GM23338 (cell line): Measurements from ENCODE around the gene GRSF1. TPM values are rescaled to one million over a fixed set of nuclear protein-coding genes. Genes with fewer than 3 reads are reported as not detected.

Source experiments
- ATAC-seq: fragments of 200-7000 bp; cut with Tn5 transposase; 3 replicates; pipeline ENCODE4 v1.9.1; 2020
- DNase-seq: peaks from one replicate; pipeline ENCODE4 v3.0.0-alpha.2; 2015; ENCODE audit warnings: low spot score
- H2AFZ ChIP-seq: fragments of 200-600 bp; sonication (generic); 2 replicates; pipeline ENCODE4 v1.8.0; 2016; ENCODE audit warnings: antibody characterized with exemption, mild to moderate bottlenecking, moderate library complexity
- H3F3A ChIP-seq: fragments of 200-600 bp; sonication (generic); replicated peaks from 2 replicates; pipeline ENCODE4 v1.8.0; 2017; ENCODE audit warnings: antibody characterized with exemption, mixed run types, low read depth
- H3K27ac ChIP-seq: fragments of 200-600 bp; sonication (generic); 2 replicates; pipeline ENCODE4 v1.6.1; 2016; ENCODE audit warnings: low read depth
- H3K27me3 ChIP-seq: fragments of 200-600 bp; sonication (generic); 2 replicates; pipeline ENCODE4 v1.8.0; 2016; ENCODE audit warnings: mild to moderate bottlenecking, mixed run types, moderate library complexity; ENCODE audit not compliant: insufficient read depth
- H3K36me3 ChIP-seq: fragments of 200-600 bp; sonication (generic); 2 replicates; pipeline ENCODE4 v1.8.0; 2016; ENCODE audit warnings: mild to moderate bottlenecking; ENCODE audit not compliant: insufficient read depth
- H3K4me1 ChIP-seq: fragments of 200-600 bp; sonication (generic); 2 replicates; pipeline ENCODE4 v1.8.0; 2016; ENCODE audit warnings: mild to moderate bottlenecking, moderate library complexity; ENCODE audit not compliant: insufficient read depth
- H3K4me2 ChIP-seq: fragments of 200-600 bp; sonication (generic); 2 replicates; pipeline ENCODE4 v1.7.1; 2017; ENCODE audit warnings: mixed run types
- H3K4me3 ChIP-seq: fragments of 200-600 bp; sonication (generic); 2 replicates; pipeline ENCODE4 v1.6.1; 2016; ENCODE audit warnings: mixed run types
- H3K79me2 ChIP-seq: fragments of 200-600 bp; sonication (generic); replicated peaks from 2 replicates; pipeline ENCODE4 v1.8.0; 2017; ENCODE audit warnings: mild to moderate bottlenecking; ENCODE audit not compliant: insufficient read depth
- H3K9me2 ChIP-seq: fragments of 200-600 bp; sonication (generic); 2 replicates; pipeline ENCODE4 v1.8.0; 2017; ENCODE audit not compliant: insufficient read depth
- H4K20me1 ChIP-seq: fragments of 200-600 bp; sonication (generic); replicated peaks from 2 replicates; pipeline ENCODE4 v1.8.0; 2017; ENCODE audit warnings: mild to moderate bottlenecking; ENCODE audit not compliant: insufficient read depth
- H3K27ac Mint-ChIP-seq: 2 replicates; pipeline ENCODE4 v1.8.0; 2020; ENCODE audit warnings: inconsistent platforms, mild to moderate bottlenecking, moderate library complexity, mixed read lengths
- H3K27me3 Mint-ChIP-seq: 3 replicates; pipeline ENCODE4 v1.8.0; 2022; ENCODE audit warnings: low read depth, mild to moderate bottlenecking, moderate library complexity, mixed read lengths, inconsistent platforms; ENCODE audit not compliant: insufficient read depth, poor library complexity
- H3K36me3 Mint-ChIP-seq: 3 replicates; pipeline ENCODE4 v1.8.0; 2021; ENCODE audit warnings: low read depth, mild to moderate bottlenecking, inconsistent platforms, moderate library complexity, mixed read lengths
- H3K4me1 Mint-ChIP-seq: 3 replicates; pipeline ENCODE4 v1.8.0; 2020; ENCODE audit warnings: mild to moderate bottlenecking, inconsistent platforms, mixed read lengths
- H3K4me3 Mint-ChIP-seq: 3 replicates; pipeline ENCODE4 v1.8.0; 2021; ENCODE audit warnings: moderate library complexity, mild to moderate bottlenecking, inconsistent platforms, mixed read lengths
- H3K9me3 Mint-ChIP-seq: 3 replicates; pipeline ENCODE4 v1.8.0; 2020; ENCODE audit warnings: moderate library complexity, mild to moderate bottlenecking, inconsistent platforms, mixed read lengths
- CREB1 ChIP-seq: fragments of 250-450 bp; sonication (Bioruptor Pico); IDR thresholded peaks from 2 replicates; pipeline ENCODE4 v1.5.0; 2020; ENCODE audit warnings: low read depth, mild to moderate bottlenecking, moderate library complexity
- EZH2phosphoT487 ChIP-seq: fragments of 200-600 bp; sonication (generic); IDR thresholded peaks from one replicate; pipeline ENCODE4 v1.8.1; 2018; ENCODE audit warnings: antibody characterized with exemption; ENCODE audit not compliant: unreplicated experiment
- NANOG ChIP-seq: IDR thresholded peaks from 2 replicates; pipeline ENCODE4 v1.6.1; 2016; ENCODE audit warnings: antibody characterized with exemption, borderline replicate concordance
- POLR2AphosphoS5 ChIP-seq: IDR thresholded peaks from 2 replicates; pipeline ENCODE4 v1.6.1; 2016; ENCODE audit warnings: antibody characterized with exemption, low read depth
- STAT1 ChIP-seq: IDR thresholded peaks from one replicate; pipeline ENCODE4 v1.6.1; 2016; ENCODE audit warnings: antibody characterized with exemption; ENCODE audit not compliant: unreplicated experiment
- ZNF331 ChIP-seq: fragments of 250-450 bp; sonication (Bioruptor Pico); IDR thresholded peaks from 2 replicates; pipeline ENCODE4 v1.5.0; 2020; ENCODE audit warnings: low read depth, mild to moderate bottlenecking, moderate library complexity
- polyA plus RNA-seq: library from polyadenylated mRNA; unstranded; fragments of >200 nt; fragmentation: Nextera tagmentation; extraction: Ambion mirVana; gene quantifications from 2 replicates; pipeline ENCODE4 v1.2.1, GENCODE V29; 2016
- total RNA-seq: library from RNA; depleted of rRNA; stranded (reverse); fragments of >200 nt; shearing (Covaris generic); gene quantifications from 2 replicates; pipeline ENCODE4 v1.2.3, GENCODE V29; 2014
- TF ChIP-seq, protein P1 (sequence below): fragments of 250-450 bp; sonication (Bioruptor Pico); IDR thresholded peaks from 2 replicates; pipeline ENCODE4 v1.5.0; 2020; ENCODE audit warnings: mild to moderate bottlenecking, moderate library complexity
- TF ChIP-seq, protein P2 (sequence below): IDR thresholded peaks from 2 replicates; pipeline ENCODE4 v1.6.1; 2016; ENCODE audit warnings: antibody characterized with exemption

GRSF1 gene
- total and polyA plus RNA-seq, 2 experiments from 2014 or later, result 77.3 to 108 TPM

DNA sequence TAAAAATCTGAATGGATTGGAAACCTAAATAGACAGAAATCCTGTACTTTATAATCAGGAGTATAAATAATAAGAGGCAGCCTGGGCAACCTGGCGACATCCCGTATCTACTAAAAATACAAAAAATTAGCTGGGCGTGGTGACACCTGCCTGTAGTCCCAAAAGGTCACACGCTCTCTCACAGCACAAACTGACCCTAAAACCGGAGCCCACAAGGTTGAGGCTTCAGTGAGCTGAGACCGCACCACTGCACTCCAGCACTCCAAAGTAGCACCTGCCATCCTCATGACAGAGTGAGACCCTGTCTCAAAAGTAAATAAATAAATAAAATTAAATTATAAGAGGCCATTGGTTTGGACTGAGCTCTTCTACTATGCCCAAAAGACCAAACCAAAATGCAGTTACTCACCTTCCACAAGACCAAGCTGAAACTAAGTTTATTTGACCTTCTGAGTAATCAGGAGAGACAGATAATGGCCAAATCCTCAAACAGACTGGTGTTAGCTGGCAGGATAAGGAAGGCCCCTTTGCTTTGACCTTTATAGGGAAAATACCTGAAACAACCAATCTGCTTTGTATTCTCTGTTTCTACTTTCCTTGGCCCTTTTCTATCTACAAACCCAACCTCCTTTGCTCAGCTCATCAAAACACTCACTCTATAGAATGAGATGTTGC lies 3.2 kb upstream of the GRSF1 start (continued):
- TF ChIP-seq, protein P1, sequence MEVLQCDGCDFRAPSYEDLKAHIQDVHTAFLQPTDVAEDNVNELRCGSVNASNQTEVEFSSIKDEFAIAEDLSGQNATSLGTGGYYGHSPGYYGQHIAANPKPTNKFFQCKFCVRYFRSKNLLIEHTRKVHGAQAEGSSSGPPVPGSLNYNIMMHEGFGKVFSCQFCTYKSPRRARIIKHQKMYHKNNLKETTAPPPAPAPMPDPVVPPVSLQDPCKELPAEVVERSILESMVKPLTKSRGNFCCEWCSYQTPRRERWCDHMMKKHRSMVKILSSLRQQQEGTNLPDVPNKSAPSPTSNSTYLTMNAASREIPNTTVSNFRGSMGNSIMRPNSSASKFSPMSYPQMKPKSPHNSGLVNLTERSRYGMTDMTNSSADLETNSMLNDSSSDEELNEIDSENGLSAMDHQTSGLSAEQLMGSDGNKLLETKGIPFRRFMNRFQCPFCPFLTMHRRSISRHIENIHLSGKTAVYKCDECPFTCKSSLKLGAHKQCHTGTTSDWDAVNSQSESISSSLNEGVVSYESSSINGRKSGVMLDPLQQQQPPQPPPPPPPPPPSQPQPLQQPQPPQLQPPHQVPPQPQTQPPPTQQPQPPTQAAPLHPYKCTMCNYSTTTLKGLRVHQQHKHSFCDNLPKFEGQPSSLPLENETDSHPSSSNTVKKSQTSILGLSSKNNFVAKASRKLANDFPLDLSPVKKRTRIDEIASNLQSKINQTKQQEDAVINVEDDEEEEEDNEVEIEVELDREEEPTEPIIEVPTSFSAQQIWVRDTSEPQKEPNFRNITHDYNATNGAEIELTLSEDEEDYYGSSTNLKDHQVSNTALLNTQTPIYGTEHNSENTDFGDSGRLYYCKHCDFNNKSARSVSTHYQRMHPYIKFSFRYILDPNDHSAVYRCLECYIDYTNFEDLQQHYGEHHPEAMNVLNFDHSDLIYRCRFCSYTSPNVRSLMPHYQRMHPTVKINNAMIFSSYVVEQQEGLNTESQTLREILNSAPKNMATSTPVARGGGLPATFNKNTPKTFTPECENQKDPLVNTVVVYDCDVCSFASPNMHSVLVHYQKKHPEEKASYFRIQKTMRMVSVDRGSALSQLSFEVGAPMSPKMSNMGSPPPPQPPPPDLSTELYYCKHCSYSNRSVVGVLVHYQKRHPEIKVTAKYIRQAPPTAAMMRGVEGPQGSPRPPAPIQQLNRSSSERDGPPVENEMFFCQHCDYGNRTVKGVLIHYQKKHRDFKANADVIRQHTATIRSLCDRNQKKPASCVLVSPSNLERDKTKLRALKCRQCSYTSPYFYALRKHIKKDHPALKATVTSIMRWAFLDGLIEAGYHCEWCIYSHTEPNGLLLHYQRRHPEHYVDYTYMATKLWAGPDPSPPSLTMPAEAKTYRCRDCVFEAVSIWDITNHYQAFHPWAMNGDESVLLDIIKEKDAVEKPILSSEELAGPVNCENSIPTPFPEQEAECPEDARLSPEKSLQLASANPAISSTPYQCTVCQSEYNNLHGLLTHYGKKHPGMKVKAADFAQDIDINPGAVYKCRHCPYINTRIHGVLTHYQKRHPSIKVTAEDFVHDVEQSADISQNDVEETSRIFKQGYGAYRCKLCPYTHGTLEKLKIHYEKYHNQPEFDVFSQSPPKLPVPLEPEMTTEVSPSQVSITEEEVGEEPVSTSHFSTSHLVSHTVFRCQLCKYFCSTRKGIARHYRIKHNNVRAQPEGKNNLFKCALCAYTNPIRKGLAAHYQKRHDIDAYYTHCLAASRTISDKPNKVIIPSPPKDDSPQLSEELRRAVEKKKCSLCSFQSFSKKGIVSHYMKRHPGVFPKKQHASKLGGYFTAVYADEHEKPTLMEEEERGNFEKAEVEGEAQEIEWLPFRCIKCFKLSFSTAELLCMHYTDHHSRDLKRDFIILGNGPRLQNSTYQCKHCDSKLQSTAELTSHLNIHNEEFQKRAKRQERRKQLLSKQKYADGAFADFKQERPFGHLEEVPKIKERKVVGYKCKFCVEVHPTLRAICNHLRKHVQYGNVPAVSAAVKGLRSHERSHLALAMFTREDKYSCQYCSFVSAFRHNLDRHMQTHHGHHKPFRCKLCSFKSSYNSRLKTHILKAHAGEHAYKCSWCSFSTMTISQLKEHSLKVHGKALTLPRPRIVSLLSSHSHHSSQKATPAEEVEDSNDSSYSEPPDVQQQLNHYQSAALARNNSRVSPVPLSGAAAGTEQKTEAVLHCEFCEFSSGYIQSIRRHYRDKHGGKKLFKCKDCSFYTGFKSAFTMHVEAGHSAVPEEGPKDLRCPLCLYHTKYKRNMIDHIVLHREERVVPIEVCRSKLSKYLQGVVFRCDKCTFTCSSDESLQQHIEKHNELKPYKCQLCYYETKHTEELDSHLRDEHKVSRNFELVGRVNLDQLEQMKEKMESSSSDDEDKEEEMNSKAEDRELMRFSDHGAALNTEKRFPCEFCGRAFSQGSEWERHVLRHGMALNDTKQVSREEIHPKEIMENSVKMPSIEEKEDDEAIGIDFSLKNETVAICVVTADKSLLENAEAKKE (CRISPR knock-in tag), result no peak
- no peak for TF ChIP-seq CREB1 (CRISPR knock-in tag)
- no peak for TF ChIP-seq STAT1
- TF ChIP-seq, protein P2, sequence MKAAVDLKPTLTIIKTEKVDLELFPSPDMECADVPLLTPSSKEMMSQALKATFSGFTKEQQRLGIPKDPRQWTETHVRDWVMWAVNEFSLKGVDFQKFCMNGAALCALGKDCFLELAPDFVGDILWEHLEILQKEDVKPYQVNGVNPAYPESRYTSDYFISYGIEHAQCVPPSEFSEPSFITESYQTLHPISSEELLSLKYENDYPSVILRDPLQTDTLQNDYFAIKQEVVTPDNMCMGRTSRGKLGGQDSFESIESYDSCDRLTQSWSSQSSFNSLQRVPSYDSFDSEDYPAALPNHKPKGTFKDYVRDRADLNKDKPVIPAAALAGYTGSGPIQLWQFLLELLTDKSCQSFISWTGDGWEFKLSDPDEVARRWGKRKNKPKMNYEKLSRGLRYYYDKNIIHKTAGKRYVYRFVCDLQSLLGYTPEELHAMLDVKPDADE, result no peak
- TF ChIP-seq EZH2phosphoT487, result no peak
- no peak for TF ChIP-seq ZNF331 (CRISPR knock-in tag)

DNA sequence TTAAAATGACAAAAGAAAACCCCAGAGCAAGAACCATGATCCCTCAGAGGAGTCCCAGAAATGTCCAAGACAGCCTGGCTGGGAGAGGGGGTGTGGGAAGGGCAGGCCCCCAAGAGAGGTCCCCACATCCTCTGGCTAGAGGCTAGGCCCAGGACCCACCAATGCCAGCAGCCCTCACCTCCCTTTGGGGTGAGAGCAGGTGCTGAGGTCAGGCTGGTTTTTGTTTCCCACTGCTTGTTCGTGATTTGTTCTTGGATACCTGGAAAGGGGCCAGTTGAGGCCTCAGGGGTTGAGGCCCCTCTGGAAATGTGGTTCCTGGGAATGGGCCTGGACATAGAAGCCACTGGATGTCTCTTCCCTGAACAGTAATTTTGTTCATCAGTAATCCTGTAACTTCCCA lies 2.3 kb upstream of the GRSF1 start:
- Mint-ChIP-seq H3K4me1 (peaks cover 9% of the 10 kb centered on the region), H3K27ac (0 out of 2 replicates have a peak overlapping the region, but pooled peaks have one; percentile 72)
- DNase-seq, result no peak
- TF ChIP-seq NANOG, result no peak
- no peak for TF ChIP-seq ZNF331 (CRISPR knock-in tag)
- TF ChIP-seq, protein P2, result no peak
- no peak for TF ChIP-seq EZH2phosphoT487
- TF ChIP-seq POLR2AphosphoS5, result no peak
- TF ChIP-seq STAT1, result no peak

More for the DNA sequence above, 2.3 kb upstream of the GRSF1 start:
- Mint-ChIP-seq H3K27me3 (peaks cover 4% of the 10 kb centered on the region), H3K9me3 (no peaks in the 10 kb centered on the region), H3K4me3 (no peak overlapping the region), H3K36me3 (peaks cover 3% of the 10 kb centered on the region; the same call in 1 of the 3 replicates)
- H3K36me3 ChIP-seq, result no peaks in the 10 kb centered on the region
- ATAC-seq, result no peak
- no peak overlapping the region for H3K27ac ChIP-seq
- H3F3A ChIP-seq, result no peaks in the 10 kb centered on the region
- H3K9me2 ChIP-seq, result no peaks in the 10 kb centered on the region; the same call in 1 of the 2 replicates
- peaks cover 25% of the 10 kb centered on the region for H3K79me2 ChIP-seq
- no peak overlapping the region for H3K4me3 ChIP-seq
- H3K4me2 ChIP-seq, result no peak overlapping the region
- H2AFZ ChIP-seq, result peak overlapping the region; percentile 84; the same call in 1 of the 2 replicates
- H3K27me3 ChIP-seq, result no peaks in the 10 kb centered on the region
- H3K4me1 ChIP-seq, result peaks cover 15% of the 10 kb centered on the region
- H4K20me1 ChIP-seq, result peaks cover 12% of the 10 kb centered on the region
